Colon (tissue), 2 donors: ENCODE results near the gene NTMT2.
"Not testable (repeated sequence)": the region's sequence is repeated elsewhere in the genome, so short reads cannot be mapped to it uniquely, and the experiment has no call there.

Experiments
- FAIRE-seq: peaks from 2 replicates; lab custom pipeline; 2012; peaks lifted over from hg19 to GRCh38; lab: Jason Lieb, UNC
- donor health status: control.
- donor health status: control.

NTMT2 gene

GRCh38 chr1:170145770-170146676 is at the start of gene NTMT2:
Gene NTMT2 (plus strand): TSS chr1:170145959. CDS start chr1:170146108, 149 bp downstream.
- no peak for FAIRE-seq

GRCh38 chr1:170095976-170096748 is 49.6 kb upstream of the NTMT2 start:
- no peak for FAIRE-seq

GRCh38 chr1:170096806-170097340 is 48.9 kb upstream of the NTMT2 start:
- FAIRE-seq: no peak

- FAIRE-seq: no peak
These were observed 48.3 kb upstream of the NTMT2 start for GRCh38 chr1:170097449-170097948.

GRCh38 chr1:170113140-170113539 is 32.6 kb upstream of the NTMT2 start:
- not testable (repeated sequence) for FAIRE-seq

GRCh38 chr1:170114906-170115305 is 30.9 kb upstream of the NTMT2 start:
- no peak for FAIRE-seq

GRCh38 chr1:170122366-170122765 is 23.4 kb upstream of the NTMT2 start:
- FAIRE-seq: no peak

GRCh38 chr1:170125269-170125668 is 20.5 kb upstream of the NTMT2 start:
- FAIRE-seq: no peak

GRCh38 chr1:170126696-170127095 is 19.1 kb upstream of the NTMT2 start:
- no peak for FAIRE-seq

GRCh38 chr1:170131450-170131849 is 14.3 kb upstream of the NTMT2 start:
- FAIRE-seq: no peak

GRCh38 chr1:170131984-170132383 is 13.8 kb upstream of the NTMT2 start:
- no peak for FAIRE-seq

GRCh38 chr1:170133766-170134495 is 11.8 kb upstream of the NTMT2 start:
- no peak for FAIRE-seq

GRCh38 chr1:170134521-170134920 is 11.2 kb upstream of the NTMT2 start:
- FAIRE-seq: no peak

- no peak for FAIRE-seq
These were observed 5.4 kb upstream of the NTMT2 start for GRCh38 chr1:170140371-170140770.

- no peak for FAIRE-seq
These were observed 698 bp upstream of the NTMT2 start for GRCh38 chr1:170145061-170145460.

- no peak for FAIRE-seq
These were observed 1.0 kb downstream of the NTMT2 start for GRCh38 chr1:170146720-170147263.

- no peak for FAIRE-seq
These were observed 3.5 kb downstream of the NTMT2 start for GRCh38 chr1:170149241-170149640.

GRCh38 chr1:170150016-170150415 is 4.3 kb downstream of the NTMT2 start:
- no peak for FAIRE-seq

- FAIRE-seq: no peak
These were observed 5.2 kb downstream of the NTMT2 start for GRCh38 chr1:170150921-170151320.

- no peak for FAIRE-seq
These were observed 7.7 kb downstream of the NTMT2 start for GRCh38 chr1:170153417-170153816.

- FAIRE-seq: no peak
These were observed 9.3 kb downstream of the NTMT2 start for GRCh38 chr1:170155055-170155454.

- no peak for FAIRE-seq
These were observed 10.8 kb downstream of the NTMT2 start for GRCh38 chr1:170156594-170156993.
